OCI-LY7 (cell line): ENCODE results near the gene NWD2. TPM values are rescaled to one million over a fixed set of nuclear protein-coding genes. Genes with fewer than 3 reads are reported as not detected.

ENCODE experiments used
- BruUV-seq: library from RNA; stranded (reverse); fragments of 400-500 nt; replicated peaks from 2 replicates; lab custom pipeline; 2021; lab: Mats Ljungman, UMichigan
- CTCF ChIA-PET: fragments of 300-600 bp; sonication (Branson Sonifier 250); formaldehyde crosslinking; loops from one replicate; lab custom pipeline; 2022; ENCODE audit warnings: antibody characterized with exemption; ENCODE audit not compliant: unreplicated experiment; lab: Charles Lee
- POLR2A ChIA-PET: fragments of 300-600 bp; sonication (Branson Sonifier 250); formaldehyde crosslinking; loops from one replicate; lab custom pipeline; 2022; ENCODE audit warnings: antibody characterized with exemption; lab: Charles Lee
- DNase-seq: peaks from one replicate; pipeline ENCODE4 v3.0.0-alpha.2; 2015; ENCODE audit warnings: low spot score
- H2AFZ ChIP-seq: fragments of 200-600 bp; sonication (generic), shearing (Covaris generic); 2 replicates; pipeline ENCODE4 v1.6.1; 2014; ENCODE audit warnings: mild to moderate bottlenecking, antibody characterized with exemption, low read length, moderate library complexity
- H3K27ac ChIP-seq: fragments of 200-600 bp; sonication (generic); 2 replicates; pipeline ENCODE4 v1.5.1; 2014; ENCODE audit warnings: mixed run types, low read depth, mild to moderate bottlenecking, moderate library complexity, low read length, inconsistent platforms; ENCODE audit not compliant: poor library complexity, severe bottlenecking
- H3K36me3 ChIP-seq: fragments of 200-600 bp; sonication (generic); 2 replicates; pipeline ENCODE4 v1.6.1; 2014; ENCODE audit warnings: mild to moderate bottlenecking, antibody characterized with exemption, low read length, moderate library complexity, mixed read lengths; ENCODE audit not compliant: insufficient read depth
- H3K4me1 ChIP-seq: fragments of 200-600 bp; sonication (generic); 2 replicates; pipeline ENCODE4 v1.5.1; 2014; ENCODE audit warnings: mild to moderate bottlenecking, low read length; ENCODE audit not compliant: insufficient read depth, poor library complexity, severe bottlenecking
- H3K4me2 ChIP-seq: fragments of 200-600 bp; sonication (generic); 2 replicates; pipeline ENCODE4 v1.6.1; 2014; ENCODE audit warnings: mild to moderate bottlenecking, low read length
- H3K4me3 ChIP-seq: fragments of 200-600 bp; sonication (generic); 2 replicates; pipeline ENCODE4 v1.5.1; 2014; ENCODE audit warnings: mild to moderate bottlenecking, low read depth, low read length; ENCODE audit not compliant: poor library complexity, severe bottlenecking
- H3K79me2 ChIP-seq: fragments of 200-600 bp; sonication (generic); 2 replicates; pipeline ENCODE4 v1.6.1; 2016; ENCODE audit warnings: low read depth, mild to moderate bottlenecking, low read length, moderate library complexity, mixed read lengths; ENCODE audit not compliant: insufficient read depth
- H3K9me2 ChIP-seq: fragments of 200-600 bp; sonication (generic); 2 replicates; pipeline ENCODE4 v1.6.1; 2016; ENCODE audit warnings: mild to moderate bottlenecking, low read length, mixed read lengths; ENCODE audit not compliant: insufficient read depth
- H3K9me3 ChIP-seq: fragments of 200-600 bp; sonication (generic); 2 replicates; pipeline ENCODE4 v1.6.1; 2014; ENCODE audit warnings: mild to moderate bottlenecking, mixed run types, low read length, mixed read lengths
- H4K20me1 ChIP-seq: fragments of 200-600 bp; sonication (generic); 2 replicates; pipeline ENCODE4 v1.6.1; 2014; ENCODE audit warnings: mild to moderate bottlenecking, antibody characterized with exemption, low read length, moderate library complexity, mixed read lengths; ENCODE audit not compliant: insufficient read depth
- EZH2phosphoT487 ChIP-seq: fragments of 200-600 bp; sonication (generic); IDR thresholded peaks from 2 replicates; pipeline ENCODE4 v1.6.1; 2018; ENCODE audit warnings: low read depth, borderline replicate concordance, mild to moderate bottlenecking, mixed run types, antibody characterized with exemption, low read length, moderate library complexity, mixed read lengths
- intact Hi-C: fragments of 100-400 bp; cut with micrococcal nuclease; formaldehyde crosslinking; loops from one replicate; pipeline ENCODE4 v1.10.0; 2022; ENCODE audit not compliant: unreplicated experiment
- total RNA-seq, 2 experiments: library from RNA; depleted of rRNA in 1 of 2; stranded (reverse); fragments of >200 nt in 1 of 2; shearing (Covaris generic) in 1 of 2; gene quantifications; 2 replicates each; pipeline ENCODE4 v1.2.3, GENCODE V29; 2014 to 2022
- TF ChIP-seq, protein P1 (sequence below): fragments of 200-600 bp; sonication (generic); conservative IDR thresholded peaks from 2 replicates; pipeline ENCODE4 v1.5.1; 2014; ENCODE audit warnings: mild to moderate bottlenecking, antibody characterized with exemption, low read length, moderate library complexity, mixed read lengths

Gene NWD2
- total RNA-seq, 2 experiments from 2014 or later: not detected

DNA sequence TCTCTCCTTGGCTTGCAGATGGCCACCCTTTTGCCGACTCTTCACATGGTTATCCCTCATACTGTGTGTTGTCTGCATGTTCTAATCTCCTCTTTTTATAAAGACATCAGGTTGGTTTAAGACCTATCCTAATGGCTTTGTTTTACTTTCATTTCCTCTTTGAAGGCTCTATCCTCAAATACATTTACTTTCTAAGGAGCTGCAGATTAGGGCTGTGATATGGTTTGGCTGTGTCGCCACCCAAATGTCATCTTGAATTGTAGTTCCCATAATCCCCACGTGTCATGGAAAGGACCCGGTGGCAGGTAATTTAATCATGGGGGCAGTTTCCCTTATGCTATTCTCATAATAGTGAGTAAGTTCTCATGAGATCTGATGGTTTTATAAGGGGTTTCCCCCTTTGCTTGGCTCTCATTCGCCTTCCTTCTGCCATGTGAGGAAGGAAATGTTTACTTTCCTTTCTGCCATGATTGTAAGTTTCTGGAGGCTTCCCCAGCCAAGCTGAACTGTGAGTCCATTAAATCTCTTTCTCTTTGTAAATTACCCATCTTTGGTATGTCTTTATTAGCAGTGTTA, 237.1 kb downstream of the NWD2 start:
- intact Hi-C loops: no loop called here
- CTCF ChIA-PET: no interaction called here

DNA sequence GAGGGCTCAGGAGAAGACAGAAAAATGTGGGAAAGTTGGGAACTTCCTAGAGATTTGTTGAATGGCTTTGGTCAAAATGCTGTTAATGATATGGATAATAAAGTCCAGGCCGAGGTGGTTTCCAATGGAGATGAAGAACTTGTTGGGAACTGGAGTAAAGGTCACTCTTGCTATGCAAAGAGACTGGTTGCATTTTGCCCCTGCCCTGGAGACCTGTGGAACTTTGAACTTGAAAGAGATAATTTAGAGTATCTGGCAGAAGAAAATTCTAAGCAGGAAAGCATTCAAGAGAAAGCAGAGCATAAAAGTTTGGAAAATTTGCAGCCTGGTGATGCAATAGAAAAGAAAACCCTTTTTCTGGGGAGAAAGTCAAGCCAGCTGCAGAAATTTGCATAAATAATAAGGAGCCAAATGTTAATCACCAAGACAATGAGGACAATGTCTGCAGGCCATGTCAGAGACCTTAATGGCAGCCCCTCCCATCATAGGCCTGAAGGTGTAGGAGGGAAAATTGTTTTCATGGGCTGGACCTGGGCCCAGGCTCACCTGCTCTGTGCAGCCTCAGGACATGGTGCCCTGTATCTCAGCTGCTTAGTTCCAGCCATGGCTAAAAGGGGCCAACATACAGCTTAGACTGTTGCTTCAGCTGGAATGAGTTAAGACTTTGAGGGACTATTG, 237.8 kb downstream of the NWD2 start:
- Histone ChIP-seq H3K9me2 (no peaks in the 10 kb centered on the region), H3K4me3 (no peak overlapping the region), H3K79me2 (no peaks in the 10 kb centered on the region), H3K4me1 (no peaks in the 10 kb centered on the region), H3K27ac (no peak overlapping the region), H3K36me3 (no peaks in the 10 kb centered on the region), H3K4me2 (no peak overlapping the region), H3K9me3 (no peaks in the 10 kb centered on the region), H2AFZ (no peak overlapping the region), H4K20me1 (no peaks in the 10 kb centered on the region)
- DNase-seq: no peak
- CTCF ChIA-PET: no interaction called here
- POLR2A ChIA-PET: no interaction called here
- no peak for TF ChIP-seq EZH2phosphoT487
- TF ChIP-seq, protein P1, sequence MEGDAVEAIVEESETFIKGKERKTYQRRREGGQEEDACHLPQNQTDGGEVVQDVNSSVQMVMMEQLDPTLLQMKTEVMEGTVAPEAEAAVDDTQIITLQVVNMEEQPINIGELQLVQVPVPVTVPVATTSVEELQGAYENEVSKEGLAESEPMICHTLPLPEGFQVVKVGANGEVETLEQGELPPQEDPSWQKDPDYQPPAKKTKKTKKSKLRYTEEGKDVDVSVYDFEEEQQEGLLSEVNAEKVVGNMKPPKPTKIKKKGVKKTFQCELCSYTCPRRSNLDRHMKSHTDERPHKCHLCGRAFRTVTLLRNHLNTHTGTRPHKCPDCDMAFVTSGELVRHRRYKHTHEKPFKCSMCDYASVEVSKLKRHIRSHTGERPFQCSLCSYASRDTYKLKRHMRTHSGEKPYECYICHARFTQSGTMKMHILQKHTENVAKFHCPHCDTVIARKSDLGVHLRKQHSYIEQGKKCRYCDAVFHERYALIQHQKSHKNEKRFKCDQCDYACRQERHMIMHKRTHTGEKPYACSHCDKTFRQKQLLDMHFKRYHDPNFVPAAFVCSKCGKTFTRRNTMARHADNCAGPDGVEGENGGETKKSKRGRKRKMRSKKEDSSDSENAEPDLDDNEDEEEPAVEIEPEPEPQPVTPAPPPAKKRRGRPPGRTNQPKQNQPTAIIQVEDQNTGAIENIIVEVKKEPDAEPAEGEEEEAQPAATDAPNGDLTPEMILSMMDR: no peak
- intact Hi-C loops: no loop called here
- BruUV-seq: no TSS peak

More for the DNA sequence above, 237.1 kb downstream of the NWD2 start:
- POLR2A ChIA-PET: no interaction called here
- H2AFZ ChIP-seq: no peak overlapping the region
- H3K9me3 ChIP-seq: no peaks in the 10 kb centered on the region
- H3K27ac ChIP-seq: no peak overlapping the region
- no peaks in the 10 kb centered on the region for H3K9me2 ChIP-seq
- TF ChIP-seq EZH2phosphoT487: no peak
- TF ChIP-seq, protein P1: no peak
- no peaks in the 10 kb centered on the region for H3K79me2 ChIP-seq
- H3K4me1 ChIP-seq: no peaks in the 10 kb centered on the region
- H3K4me2 ChIP-seq: no peak overlapping the region
- H3K36me3 ChIP-seq: no peaks in the 10 kb centered on the region
- no peak overlapping the region for H3K4me3 ChIP-seq
- H4K20me1 ChIP-seq: no peaks in the 10 kb centered on the region
- no peak for DNase-seq
- no TSS peak for BruUV-seq

DNA sequence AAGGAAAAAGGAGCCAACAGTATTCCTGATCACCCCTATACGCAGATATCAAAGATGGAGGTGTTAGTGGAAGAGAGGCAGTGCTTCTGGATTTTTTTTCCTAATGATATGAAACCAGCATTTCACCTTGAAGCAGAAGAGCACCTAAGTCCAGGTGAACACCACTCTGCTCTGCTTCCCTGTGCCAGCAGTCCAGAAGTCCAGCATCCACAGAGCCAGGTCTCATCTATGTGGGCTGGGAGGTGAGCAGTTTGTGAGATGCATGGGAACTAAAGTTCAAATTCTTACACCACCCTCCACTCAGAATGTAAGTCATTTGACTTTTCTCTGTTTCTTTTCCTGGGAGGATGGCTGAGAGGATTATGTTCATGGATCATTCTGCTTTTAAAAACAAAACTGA, 239.1 kb downstream of the NWD2 start:
- Histone ChIP-seq H3K4me2 (no peak overlapping the region), H3K27ac (no peak overlapping the region), H3K36me3 (no peaks in the 10 kb centered on the region), H3K9me2 (no peaks in the 10 kb centered on the region), H3K79me2 (no peaks in the 10 kb centered on the region), H3K9me3 (no peaks in the 10 kb centered on the region), H3K4me3 (no peak overlapping the region), H4K20me1 (no peaks in the 10 kb centered on the region), H3K4me1 (no peaks in the 10 kb centered on the region), H2AFZ (no peak overlapping the region)
- no peak for DNase-seq
- no peak for TF ChIP-seq EZH2phosphoT487
- TF ChIP-seq, protein P1: no peak
- ChIA-PET POLR2A (no interaction called here), CTCF (no interaction called here)
- intact Hi-C loops: no loop called here
- BruUV-seq: no TSS peak
